Middle frontal gyrus (tissue), 1 donor: ENCODE measurements around the gene EPHB3.
A peak's percentile ranks its signal among the peaks of the same experiment; 100 is the strongest.

Experiments
- DNase-seq: peaks from one replicate; pipeline ENCODE4 v3.0.0-alpha.2; 2015; ENCODE audit warnings: low spot score; ENCODE audit errors: extremely low spot score

Gene EPHB3

GRCh38 chr3:184561061-184561912, at the start of gene EPHB3:
TSS of gene EPHB3 (plus strand) at chr3:184561785. CDS start at chr3:184562236, 451 bp downstream.
- DNase-seq, result peak; percentile 99

- DNase-seq, result no peak
Measured at GRCh38 chr3:184512621-184513020, 49.0 kb upstream of the EPHB3 start.

GRCh38 chr3:184513276-184514170, 48.1 kb upstream of the EPHB3 start:
- peak; percentile 49 for DNase-seq

GRCh38 chr3:184514171-184514490, 47.5 kb upstream of the EPHB3 start:
- no peak for DNase-seq

- DNase-seq, result no peak
Measured at GRCh38 chr3:184523825-184524615, 37.6 kb upstream of the EPHB3 start.

- DNase-seq, result no peak
Measured at GRCh38 chr3:184524981-184525336, 36.6 kb upstream of the EPHB3 start.

GRCh38 chr3:184525337-184526087, 36.1 kb upstream of the EPHB3 start:
- no peak for DNase-seq

GRCh38 chr3:184526088-184526433, 35.5 kb upstream of the EPHB3 start:
- DNase-seq, result no peak

GRCh38 chr3:184531626-184532280, 29.8 kb upstream of the EPHB3 start:
- DNase-seq, result no peak

- no peak for DNase-seq
Measured at GRCh38 chr3:184532940-184533732, 28.4 kb upstream of the EPHB3 start.

- peak; percentile 32 for DNase-seq
Measured at GRCh38 chr3:184537885-184538665, 23.5 kb upstream of the EPHB3 start.

GRCh38 chr3:184538666-184539431, 22.7 kb upstream of the EPHB3 start:
- DNase-seq, result no peak

GRCh38 chr3:184539801-184540435, 21.7 kb upstream of the EPHB3 start:
- no peak for DNase-seq

- DNase-seq, result no peak
Measured at GRCh38 chr3:184540777-184541681, 20.6 kb upstream of the EPHB3 start.

GRCh38 chr3:184541886-184542562, 19.6 kb upstream of the EPHB3 start:
- DNase-seq, result no peak

GRCh38 chr3:184542577-184542976, 19.0 kb upstream of the EPHB3 start:
- DNase-seq, result no peak
